C1 segment of cervical spinal cord (tissue), 14 donors: Measurements from ENCODE around the gene SMIM20.

Source experiments
- DNase-seq, 14 donors: peaks; one replicate each; lab custom pipeline; 2025; lab: John Stamatoyannopoulos, UW

The SMIM20 gene

GRCh38 chr4:25953740-25954139, 39.7 kb downstream of the SMIM20 start:
- DNase-seq, result no peak

GRCh38 chr4:25954293-25954904, 40.4 kb downstream of the SMIM20 start:
- DNase-seq, result no peak

- DNase-seq, result no peak
These were observed 41.7 kb downstream of the SMIM20 start for GRCh38 chr4:25955705-25956104.

- no peak for DNase-seq
These were observed 42.2 kb downstream of the SMIM20 start for GRCh38 chr4:25956260-25956659.

- DNase-seq, result peak in 1 of 14 donors; percentile 2
These were observed 44.1 kb downstream of the SMIM20 start for GRCh38 chr4:25958110-25958509.

GRCh38 chr4:25962393-25962792, 48.4 kb downstream of the SMIM20 start:
- DNase-seq, result no peak

GRCh38 chr4:25965629-25966028, 51.6 kb downstream of the SMIM20 start:
- DNase-seq, result no peak

GRCh38 chr4:25966171-25966570, 52.2 kb downstream of the SMIM20 start:
- DNase-seq, result no peak

GRCh38 chr4:25969374-25970155, 55.5 kb downstream of the SMIM20 start:
- no peak for DNase-seq

- peak in 4 of 14 donors; percentile 27 to 39 (median 35) for DNase-seq
These were observed 56.2 kb downstream of the SMIM20 start for GRCh38 chr4:25970226-25970675.

- peak in 5 of 14 donors; percentile 11 to 42 (median 28) for DNase-seq
These were observed 56.8 kb downstream of the SMIM20 start for GRCh38 chr4:25970691-25971432.

- DNase-seq, result no peak
These were observed 58.3 kb downstream of the SMIM20 start for GRCh38 chr4:25972366-25972765.

- DNase-seq, result no peak
These were observed 59.1 kb downstream of the SMIM20 start for GRCh38 chr4:25972984-25973745.

- no peak for DNase-seq
These were observed 62.8 kb downstream of the SMIM20 start for GRCh38 chr4:25976780-25977179.

GRCh38 chr4:25977397-25978170, 63.6 kb downstream of the SMIM20 start:
- DNase-seq, result no peak

GRCh38 chr4:25978327-25978726, 64.3 kb downstream of the SMIM20 start:
- no peak for DNase-seq
